Esophagus (tissue), 2 donors: ENCODE data around the gene TSHZ3. TPM values are rescaled to one million over a fixed set of nuclear protein-coding genes. Genes with fewer than 3 reads are reported as not detected.

ENCODE experiments used
- H3K27ac ChIP-seq, 2 donors: one replicate each; pipeline ENCODE4 v1.5.1; 2013; ENCODE audit warnings: low read depth in 2 of 2, mild to moderate bottlenecking in 2 of 2, inconsistent platforms in 1 of 2, low read length in 1 of 2, moderate library complexity in 1 of 2
- H3K27me3 ChIP-seq, 2 donors: one replicate each; pipeline ENCODE4 v1.6.1; 2013; ENCODE audit warnings: low read length in 2 of 2, control low read depth in 1 of 2, mild to moderate bottlenecking in 1 of 2; ENCODE audit not compliant: insufficient read depth in 2 of 2, control insufficient read depth in 1 of 2
- H3K36me3 ChIP-seq, 2 donors: one replicate each; pipeline ENCODE4 v1.6.1; 2013; ENCODE audit warnings: low read length in 1 of 2; ENCODE audit not compliant: control insufficient read depth in 2 of 2, insufficient read depth in 2 of 2
- H3K4me1 ChIP-seq, 2 donors: one replicate each; pipeline ENCODE4 v1.6.1; 2013; ENCODE audit warnings: low read length in 1 of 2; ENCODE audit not compliant: control insufficient read depth in 2 of 2, insufficient read depth in 2 of 2
- H3K4me3 ChIP-seq, 2 donors: one replicate each; pipeline ENCODE4 v1.5.1; 2013; ENCODE audit warnings: low read length in 2 of 2, mild to moderate bottlenecking in 2 of 2, low read depth in 1 of 2, moderate library complexity in 1 of 2
- H3K9me3 ChIP-seq, 2 donors: one replicate each; pipeline ENCODE4 v1.6.1; 2013; ENCODE audit warnings: mild to moderate bottlenecking in 2 of 2, low read depth in 1 of 2, low read length in 1 of 2, moderate library complexity in 1 of 2; ENCODE audit not compliant: control insufficient read depth in 2 of 2, insufficient read depth in 1 of 2
- WGBS, 2 donors: extraction: QIAGEN DNeasy Blood & Tissue Kit; methylation state at CpG; one replicate each; pipeline ENCODE4 v1.1.7; 2013; 5-methylcytosine and 5-hydroxymethylcytosine counted together
- polyA plus RNA-seq, 2 donors: library from polyadenylated mRNA; stranded (reverse); fragments of 200-250 nt; gene quantifications; one replicate each; pipeline ENCODE4 v1.2.3, GENCODE V29; 2013
- donor health status: healthy with polysubstance abuse.
- donor health status: Bipolar disorder and iron deficiency.

Gene TSHZ3
- polyA plus RNA-seq, 2 donors, result 1.2 to 1.9 TPM

DNA sequence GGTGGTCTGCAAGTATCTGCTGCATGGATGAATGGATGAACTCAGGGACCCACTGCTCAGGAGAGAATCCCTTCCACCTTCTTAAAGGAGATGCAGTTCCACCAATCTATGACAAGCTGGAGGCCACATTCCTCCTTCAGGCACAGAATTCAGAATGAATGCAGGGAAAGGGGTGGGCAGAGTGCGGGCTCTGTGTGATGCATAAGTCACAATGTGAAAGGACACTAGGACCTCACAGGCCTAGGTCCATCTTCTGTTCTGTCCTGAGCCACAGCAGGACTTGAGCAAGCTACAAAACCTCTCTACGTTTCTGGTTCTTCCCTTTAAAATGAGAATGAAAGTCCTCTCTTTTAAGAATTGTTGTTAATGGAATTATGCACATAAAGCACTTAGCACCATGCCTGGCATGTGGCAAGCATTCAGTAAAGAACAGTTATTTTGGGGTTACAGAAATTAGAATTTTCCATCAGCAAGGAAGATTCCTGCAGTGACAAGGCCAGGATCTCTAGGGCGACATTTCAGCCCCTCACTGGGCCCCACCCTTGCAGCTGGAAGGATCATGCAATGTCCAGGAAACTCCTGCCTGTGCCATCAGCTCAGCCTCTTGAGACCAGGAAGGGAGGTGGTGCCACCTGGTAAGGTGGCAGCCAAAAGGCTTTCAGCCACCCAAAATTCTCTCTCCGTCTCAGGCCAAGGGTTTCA is 38.7 kb downstream of the TSHZ3 start:
- no peak overlapping the region for H3K27ac ChIP-seq
- no peak overlapping the region for H3K4me3 ChIP-seq
- no peaks in the 10 kb centered on the region for H3K27me3 ChIP-seq
- no peaks in the 10 kb centered on the region for H3K36me3 ChIP-seq
- H3K4me1 ChIP-seq, result peaks cover 2 to 3% of the 10 kb centered on the region in 2 donors
- H3K9me3 ChIP-seq, result no peaks in the 10 kb centered on the region
- WGBS, 2 donors, result 89 to 91% methylated on average over 4 of the region's 4 CpGs

DNA sequence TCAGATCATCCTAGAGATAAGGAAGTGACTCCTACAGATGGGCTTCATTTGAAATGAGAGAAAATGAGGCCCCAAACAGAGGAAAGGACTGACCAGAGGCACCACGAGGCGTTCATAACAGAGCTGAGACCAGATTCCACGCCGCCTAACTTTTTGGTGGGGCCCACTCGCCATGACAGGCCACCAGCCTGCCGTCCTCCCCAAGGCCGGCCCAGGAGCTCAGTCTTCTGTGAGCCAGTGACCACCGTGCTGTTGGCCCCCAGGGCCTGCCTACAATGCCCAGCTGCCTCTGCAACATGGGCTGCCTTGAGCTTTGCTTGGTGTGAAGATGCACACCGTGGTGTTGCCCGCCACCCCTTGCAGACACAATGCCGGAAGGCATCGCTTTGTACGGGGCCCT is 40.5 kb downstream of the TSHZ3 start:
- 95% methylated on average over 13 of the region's 13 CpGs for WGBS, 2 donors

DNA sequence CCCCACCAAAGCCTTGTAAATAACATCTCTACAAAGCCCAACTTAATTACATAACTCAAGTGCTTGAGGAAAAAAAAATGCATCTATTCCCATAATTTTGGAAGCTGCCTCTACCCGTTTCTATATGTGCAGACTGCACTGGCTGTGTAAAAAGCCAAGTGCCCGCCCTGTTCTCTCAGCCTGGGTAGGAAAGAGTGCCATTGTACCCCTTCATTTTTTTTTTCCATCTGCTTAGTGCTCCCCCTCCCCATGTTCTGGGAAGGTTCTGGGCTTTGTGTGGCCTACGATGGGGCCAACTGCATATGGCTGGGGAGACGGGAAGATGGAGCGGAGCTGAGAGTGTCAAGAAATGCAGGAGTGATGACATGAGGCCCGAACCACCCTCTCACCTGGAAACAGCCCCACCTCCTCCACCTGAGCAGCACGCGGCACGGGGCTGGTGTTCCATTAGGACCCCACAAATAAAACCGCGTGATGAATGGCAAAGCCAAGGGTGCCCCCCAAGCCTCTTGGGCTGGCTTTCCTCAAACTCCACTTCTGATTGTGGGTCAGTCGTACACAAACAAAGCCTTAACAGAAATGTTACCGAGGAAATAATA is 42.1 kb downstream of the TSHZ3 start:
- Histone ChIP-seq H3K4me1 (peaks cover 0 to 5% of the 10 kb centered on the region in 2 donors), H3K27me3 (no peaks in the 10 kb centered on the region), H3K4me3 (no peak overlapping the region), H3K36me3 (no peaks in the 10 kb centered on the region), H3K27ac (no peak overlapping the region), H3K9me3 (no peaks in the 10 kb centered on the region)
- 95% methylated on average over 13 of the region's 13 CpGs for WGBS, 2 donors

More for the DNA sequence above, 40.5 kb downstream of the TSHZ3 start:
- Histone ChIP-seq H3K36me3 (no peaks in the 10 kb centered on the region), H3K27me3 (no peaks in the 10 kb centered on the region), H3K4me1 (peaks cover 0 to 2% of the 10 kb centered on the region in 2 donors), H3K9me3 (no peaks in the 10 kb centered on the region), H3K4me3 (no peak overlapping the region), H3K27ac (no peak overlapping the region)

DNA sequence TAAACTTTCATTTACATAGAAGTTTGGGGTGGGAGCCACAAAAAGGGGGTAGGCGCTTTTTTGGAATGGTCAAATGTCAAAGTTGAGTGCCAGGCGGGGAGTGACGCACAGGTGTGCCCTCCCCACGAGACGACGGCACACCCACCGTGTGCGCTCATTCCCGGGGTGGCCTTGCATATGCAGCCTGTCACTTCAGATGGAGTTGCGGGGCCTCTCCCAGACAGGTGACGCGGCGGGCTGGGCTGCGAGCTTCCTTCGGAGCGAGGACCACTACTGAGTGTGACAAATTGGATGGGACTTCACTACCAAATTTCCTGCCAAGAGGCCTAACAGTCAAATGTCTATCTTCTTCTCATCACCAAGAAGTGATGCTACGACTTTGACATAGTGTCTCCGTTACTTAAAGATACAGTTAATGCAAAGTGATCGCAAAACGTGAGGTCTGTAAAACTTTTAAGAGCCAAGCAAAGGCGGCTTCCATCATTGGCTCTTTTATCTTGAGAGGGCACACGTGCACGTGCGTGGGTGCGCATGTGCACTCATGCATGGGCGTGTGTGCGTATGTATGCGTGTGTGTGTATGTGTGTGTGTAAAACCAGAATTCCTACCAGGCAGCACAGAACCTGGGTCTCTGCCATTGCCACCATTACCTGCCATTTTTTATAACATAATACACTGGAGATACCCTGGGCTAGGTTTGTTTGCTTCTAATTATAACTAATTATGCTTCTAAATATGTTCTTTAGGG is 43.1 kb downstream of the TSHZ3 start:
- peaks cover 0 to 5% of the 10 kb centered on the region in 2 donors for H3K4me1 ChIP-seq
- no peaks in the 10 kb centered on the region for H3K27me3 ChIP-seq
- whole genome bisulfite sequencing, 2 donors, result 89 to 90% methylated on average over 28 of the region's 28 CpGs
- no peaks in the 10 kb centered on the region for H3K36me3 ChIP-seq
- no peak overlapping the region for H3K4me3 ChIP-seq
- no peaks in the 10 kb centered on the region for H3K9me3 ChIP-seq
- no peak overlapping the region for H3K27ac ChIP-seq

DNA sequence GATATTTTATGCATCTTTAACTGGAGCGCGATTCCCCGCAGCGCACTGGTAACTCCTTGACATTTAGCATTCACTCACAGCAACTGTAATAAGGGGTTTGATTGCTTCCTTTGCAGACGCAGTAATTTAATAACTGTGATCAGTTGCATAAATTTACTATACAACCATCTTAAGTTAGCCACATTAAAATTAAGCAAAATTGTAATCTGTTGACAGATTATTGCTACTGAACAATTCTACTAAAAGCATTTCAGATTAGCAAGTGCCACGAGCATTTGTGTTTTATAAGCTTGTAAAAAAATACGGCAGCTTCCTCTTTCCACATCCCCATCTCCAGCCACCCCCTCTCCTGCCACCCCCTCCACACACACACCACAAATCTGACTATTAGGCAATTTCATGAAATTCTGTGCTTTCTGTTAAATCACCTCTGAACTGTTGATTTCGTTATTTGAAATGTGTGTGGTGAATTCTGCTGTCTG is 44.4 kb downstream of the TSHZ3 start:
- peaks cover 0 to 5% of the 10 kb centered on the region in 2 donors for H3K4me1 ChIP-seq
- no peak overlapping the region for H3K27ac ChIP-seq

DNA sequence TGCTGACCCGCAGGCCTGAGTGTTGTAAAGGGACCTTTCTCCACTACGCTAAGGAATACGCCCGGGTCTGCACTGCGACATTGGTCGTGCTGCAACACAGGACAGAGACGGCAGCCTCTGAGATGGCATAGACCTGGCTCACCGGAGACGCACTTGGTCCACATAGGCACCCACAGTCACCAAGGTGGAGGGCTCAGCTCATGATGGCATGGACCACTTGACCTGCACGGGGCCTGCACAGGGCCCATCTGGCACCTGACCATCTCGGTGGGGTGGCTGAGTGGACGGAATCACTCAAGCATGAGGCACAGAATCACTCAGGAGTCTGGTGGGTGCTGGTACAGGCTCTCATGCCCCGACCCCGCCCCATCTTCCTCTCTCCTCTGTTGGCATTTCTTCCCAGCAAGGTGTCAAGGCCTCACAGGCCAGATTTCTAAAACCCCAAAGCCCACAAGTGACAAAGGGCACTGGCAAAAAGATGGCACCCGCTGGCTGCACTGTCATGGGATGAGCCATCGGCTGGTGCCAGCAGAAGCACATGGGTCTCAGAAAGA is 45.9 kb downstream of the TSHZ3 start:
- no peak overlapping the region for H3K4me3 ChIP-seq
- H3K36me3 ChIP-seq, result no peaks in the 10 kb centered on the region
- WGBS, 2 donors, result 96 to 97% methylated on average over 16 of the region's 16 CpGs
- peaks cover 0 to 5% of the 10 kb centered on the region in 2 donors for H3K4me1 ChIP-seq
- no peak overlapping the region for H3K27ac ChIP-seq
- no peaks in the 10 kb centered on the region for H3K9me3 ChIP-seq
- H3K27me3 ChIP-seq, result no peaks in the 10 kb centered on the region

More for the DNA sequence above, 44.4 kb downstream of the TSHZ3 start:
- H3K9me3 ChIP-seq, result no peaks in the 10 kb centered on the region
- WGBS, 2 donors, result 78 to 79% methylated on average over 8 of the region's 8 CpGs
- no peaks in the 10 kb centered on the region for H3K27me3 ChIP-seq
- no peak overlapping the region for H3K4me3 ChIP-seq
- no peaks in the 10 kb centered on the region for H3K36me3 ChIP-seq

DNA sequence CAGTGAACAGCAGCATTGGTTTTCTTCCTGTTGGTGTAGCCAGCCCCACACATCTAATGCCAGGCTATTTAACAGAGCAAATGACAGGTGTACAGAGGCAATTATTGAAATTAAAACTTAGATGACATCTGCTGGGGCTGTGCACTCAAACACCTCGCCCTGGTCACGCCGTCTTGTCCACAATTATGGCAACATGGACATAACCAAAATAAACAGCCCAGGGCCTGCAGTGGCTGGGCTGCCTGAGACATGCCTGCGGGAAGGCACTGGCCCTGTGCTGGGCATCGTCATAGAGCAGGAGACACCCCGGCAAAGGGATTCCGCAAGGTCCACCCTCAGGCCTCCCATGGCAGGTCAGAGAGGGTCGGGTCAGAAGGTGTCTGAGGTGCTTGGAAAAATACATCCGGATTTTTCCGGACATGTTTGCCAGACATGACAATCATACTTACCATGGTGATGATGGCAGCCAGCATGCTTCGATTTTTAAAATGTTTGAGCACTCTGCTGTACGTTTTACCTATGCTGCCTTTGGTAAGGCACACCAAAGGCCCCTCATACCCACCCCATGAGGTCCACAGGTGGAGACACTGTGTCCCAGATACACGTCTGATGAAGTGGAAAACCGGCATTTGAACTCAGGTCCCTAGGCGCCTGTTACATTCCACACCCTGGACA is 47.8 kb downstream of the TSHZ3 start:
- WGBS, 2 donors, result 83 to 91% methylated on average over 15 of the region's 15 CpGs
- Histone ChIP-seq H3K4me1 (peaks cover 0 to 5% of the 10 kb centered on the region in 2 donors), H3K27me3 (no peaks in the 10 kb centered on the region), H3K27ac (no peak overlapping the region), H3K4me3 (no peak overlapping the region), H3K36me3 (no peaks in the 10 kb centered on the region), H3K9me3 (no peaks in the 10 kb centered on the region)

DNA sequence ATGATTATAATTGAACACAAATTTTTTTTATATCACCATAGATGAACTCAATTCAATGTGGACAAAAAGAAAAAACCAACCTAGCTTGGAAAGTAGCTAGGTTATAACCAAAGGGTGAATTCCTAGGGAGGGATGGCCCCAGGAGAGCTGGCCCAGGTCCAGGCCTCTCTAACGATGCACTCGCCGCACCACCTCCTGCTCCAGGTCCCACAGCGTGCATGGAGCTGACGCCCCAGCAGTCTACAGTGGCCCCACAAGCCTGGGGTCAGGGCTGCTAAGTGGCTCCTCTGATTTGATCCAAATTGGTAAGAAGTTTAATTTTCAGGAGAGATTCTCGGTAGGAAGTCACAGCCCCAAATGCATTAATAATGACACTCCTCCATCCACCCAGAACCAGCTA is 48.8 kb downstream of the TSHZ3 start:
- 70 to 79% methylated on average over 6 of the region's 6 CpGs for WGBS, 2 donors
- Histone ChIP-seq H3K4me3 (no peak overlapping the region), H3K36me3 (no peaks in the 10 kb centered on the region), H3K9me3 (no peaks in the 10 kb centered on the region), H3K4me1 (peaks cover 0 to 3% of the 10 kb centered on the region in 2 donors), H3K27ac (no peak overlapping the region), H3K27me3 (no peaks in the 10 kb centered on the region)

DNA sequence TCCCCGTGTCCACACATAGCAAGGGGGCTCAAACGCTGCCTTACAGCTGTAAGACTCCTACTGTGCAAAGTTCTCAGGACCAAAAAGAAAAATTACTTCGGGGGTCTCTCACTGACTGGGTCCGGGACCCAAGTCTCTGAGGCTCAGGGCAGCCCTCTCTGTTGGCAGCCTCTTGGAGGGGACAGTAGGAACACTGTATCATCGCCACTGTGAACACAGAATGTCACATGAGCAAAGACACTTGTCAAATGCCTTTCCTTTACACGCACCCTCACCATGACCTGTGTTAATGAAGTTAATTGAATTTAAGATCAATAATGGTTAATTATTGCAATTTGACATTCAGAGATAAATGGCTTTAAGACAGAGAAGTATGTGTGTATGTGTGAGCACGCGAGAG is 49.6 kb downstream of the TSHZ3 start:
- Histone ChIP-seq H3K4me3 (no peak overlapping the region), H3K9me3 (no peaks in the 10 kb centered on the region), H3K27ac (no peak overlapping the region), H3K27me3 (no peaks in the 10 kb centered on the region), H3K36me3 (no peaks in the 10 kb centered on the region), H3K4me1 (peaks cover 0 to 3% of the 10 kb centered on the region in 2 donors)
- 74 to 93% methylated on average over 8 of the region's 8 CpGs for WGBS, 2 donors
